Thyroid gland (tissue), 4 donors: ENCODE results near the gene SAMD9.

Experiments used
- POLR2A ChIP-seq, 2 donors: fragments of 450-650 bp; IDR thresholded peaks; one replicate each; pipeline ENCODE4 v1.6.1; 2017; ENCODE audit warnings: antibody characterized with exemption in 2 of 2, mild to moderate bottlenecking in 2 of 2, moderate library complexity in 1 of 2
- TF ChIP-seq, protein P1 (sequence below), 6 experiments: fragments of 200-600 bp in 3 of 6; fragments of 450-650 bp in 3 of 6; sonication (generic) in 3 of 6; IDR thresholded peaks; one replicate each; pipeline ENCODE4 v1.5.1; 2016 to 2019; ENCODE audit warnings: antibody characterized with exemption in 6 of 6, mild to moderate bottlenecking in 2 of 6, inconsistent platforms in 1 of 6, moderate library complexity in 1 of 6

DNA sequence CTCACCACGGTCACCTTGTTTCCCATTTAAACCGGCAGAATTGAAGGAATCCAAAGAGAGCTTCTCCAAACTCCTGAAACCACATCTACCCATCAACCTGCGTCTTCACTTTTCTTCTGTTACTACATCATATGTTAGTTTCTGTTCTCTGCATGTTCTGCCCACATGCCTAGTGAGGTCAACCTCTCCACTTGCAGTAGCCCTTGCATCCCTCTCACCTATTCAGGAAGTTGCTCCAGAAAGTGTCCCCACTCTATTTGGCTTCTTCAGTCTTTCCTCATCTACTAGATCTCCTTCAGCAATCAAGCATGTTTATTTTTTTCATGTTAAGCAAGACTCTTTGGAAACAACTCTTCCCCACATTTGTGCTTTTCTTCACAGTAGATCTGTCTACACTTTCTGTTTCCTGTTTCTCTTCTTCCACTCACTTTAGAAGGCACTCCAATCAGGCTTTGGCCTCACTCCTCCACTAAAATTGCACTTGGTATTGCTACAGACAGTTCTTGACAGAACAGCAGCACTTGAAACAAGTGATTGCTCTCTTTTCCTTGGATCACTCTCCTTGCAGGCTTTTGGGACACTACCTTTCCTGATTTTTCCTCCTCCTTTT, 22.9 kb upstream of the SAMD9 start:
- TF ChIP-seq, protein P1, sequence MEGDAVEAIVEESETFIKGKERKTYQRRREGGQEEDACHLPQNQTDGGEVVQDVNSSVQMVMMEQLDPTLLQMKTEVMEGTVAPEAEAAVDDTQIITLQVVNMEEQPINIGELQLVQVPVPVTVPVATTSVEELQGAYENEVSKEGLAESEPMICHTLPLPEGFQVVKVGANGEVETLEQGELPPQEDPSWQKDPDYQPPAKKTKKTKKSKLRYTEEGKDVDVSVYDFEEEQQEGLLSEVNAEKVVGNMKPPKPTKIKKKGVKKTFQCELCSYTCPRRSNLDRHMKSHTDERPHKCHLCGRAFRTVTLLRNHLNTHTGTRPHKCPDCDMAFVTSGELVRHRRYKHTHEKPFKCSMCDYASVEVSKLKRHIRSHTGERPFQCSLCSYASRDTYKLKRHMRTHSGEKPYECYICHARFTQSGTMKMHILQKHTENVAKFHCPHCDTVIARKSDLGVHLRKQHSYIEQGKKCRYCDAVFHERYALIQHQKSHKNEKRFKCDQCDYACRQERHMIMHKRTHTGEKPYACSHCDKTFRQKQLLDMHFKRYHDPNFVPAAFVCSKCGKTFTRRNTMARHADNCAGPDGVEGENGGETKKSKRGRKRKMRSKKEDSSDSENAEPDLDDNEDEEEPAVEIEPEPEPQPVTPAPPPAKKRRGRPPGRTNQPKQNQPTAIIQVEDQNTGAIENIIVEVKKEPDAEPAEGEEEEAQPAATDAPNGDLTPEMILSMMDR (IDR thresholded peaks at IDR 0.05) = no peak
- no peak for TF ChIP-seq POLR2A (IDR thresholded peaks at IDR 0.05)
